Measurements from ENCODE around the gene GMIP.

DNA sequence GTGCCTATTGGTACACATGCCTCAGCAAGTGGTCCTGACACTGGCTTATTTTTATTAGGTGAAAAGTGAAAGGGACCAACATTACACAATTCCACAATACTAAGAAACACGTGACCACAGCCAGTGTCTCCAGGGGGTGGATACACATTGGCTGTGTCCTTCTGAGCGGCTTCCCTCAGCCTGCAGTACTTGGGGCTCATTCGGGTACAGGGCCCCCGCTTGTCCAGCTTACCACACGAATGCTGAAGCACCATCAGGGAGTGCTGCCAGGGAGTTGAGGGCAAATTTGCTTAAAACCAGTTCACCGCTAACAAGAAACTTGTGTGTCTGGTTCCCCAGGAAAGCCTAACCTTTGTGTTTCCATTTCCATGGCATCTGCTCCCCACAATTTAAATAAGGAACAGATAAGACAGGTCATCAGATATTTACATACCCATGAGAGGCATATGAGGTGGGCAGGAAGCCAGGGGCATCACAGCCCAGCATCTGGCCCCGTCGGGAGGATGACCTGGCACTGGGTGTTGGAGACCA, 48.2 kb downstream of the GMIP start:
- no peak for TF ChIP-seq SPI1 (IDR thresholded peaks at IDR 0.05; ENCODE audit: borderline replicate concordance, low read depth)
- no peak for TF ChIP-seq CTCF (IDR thresholded peaks at IDR 0.05; ENCODE audit: insufficient read depth, low read length)
- TF ChIP-seq, protein P1, sequence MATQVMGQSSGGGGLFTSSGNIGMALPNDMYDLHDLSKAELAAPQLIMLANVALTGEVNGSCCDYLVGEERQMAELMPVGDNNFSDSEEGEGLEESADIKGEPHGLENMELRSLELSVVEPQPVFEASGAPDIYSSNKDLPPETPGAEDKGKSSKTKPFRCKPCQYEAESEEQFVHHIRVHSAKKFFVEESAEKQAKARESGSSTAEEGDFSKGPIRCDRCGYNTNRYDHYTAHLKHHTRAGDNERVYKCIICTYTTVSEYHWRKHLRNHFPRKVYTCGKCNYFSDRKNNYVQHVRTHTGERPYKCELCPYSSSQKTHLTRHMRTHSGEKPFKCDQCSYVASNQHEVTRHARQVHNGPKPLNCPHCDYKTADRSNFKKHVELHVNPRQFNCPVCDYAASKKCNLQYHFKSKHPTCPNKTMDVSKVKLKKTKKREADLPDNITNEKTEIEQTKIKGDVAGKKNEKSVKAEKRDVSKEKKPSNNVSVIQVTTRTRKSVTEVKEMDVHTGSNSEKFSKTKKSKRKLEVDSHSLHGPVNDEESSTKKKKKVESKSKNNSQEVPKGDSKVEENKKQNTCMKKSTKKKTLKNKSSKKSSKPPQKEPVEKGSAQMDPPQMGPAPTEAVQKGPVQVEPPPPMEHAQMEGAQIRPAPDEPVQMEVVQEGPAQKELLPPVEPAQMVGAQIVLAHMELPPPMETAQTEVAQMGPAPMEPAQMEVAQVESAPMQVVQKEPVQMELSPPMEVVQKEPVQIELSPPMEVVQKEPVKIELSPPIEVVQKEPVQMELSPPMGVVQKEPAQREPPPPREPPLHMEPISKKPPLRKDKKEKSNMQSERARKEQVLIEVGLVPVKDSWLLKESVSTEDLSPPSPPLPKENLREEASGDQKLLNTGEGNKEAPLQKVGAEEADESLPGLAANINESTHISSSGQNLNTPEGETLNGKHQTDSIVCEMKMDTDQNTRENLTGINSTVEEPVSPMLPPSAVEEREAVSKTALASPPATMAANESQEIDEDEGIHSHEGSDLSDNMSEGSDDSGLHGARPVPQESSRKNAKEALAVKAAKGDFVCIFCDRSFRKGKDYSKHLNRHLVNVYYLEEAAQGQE (IDR thresholded peaks at IDR 0.05; ENCODE audit: insufficient replicate concordance, low read depth) = no peak
- no peak for TF ChIP-seq POLR2AphosphoS5 (IDR thresholded peaks at IDR 0.05; ENCODE audit: low read depth)
- no peak for TF ChIP-seq GABPA (IDR thresholded peaks at IDR 0.05; ENCODE audit: low read depth)

Measured in HL-60 (cell line).